Naive thymus-derived CD4-positive, alpha-beta T cell (primary cell): ENCODE results near the gene ITGB3BP. TPM values are rescaled to one million over a fixed set of nuclear protein-coding genes. Genes with fewer than 3 reads are reported as not detected.

ENCODE experiments used
- ATAC-seq: fragments of 150-1000 bp; cut with Tn5 transposase; 2 replicates; pipeline ENCODE4 v1.10.0; 2021; ENCODE audit warnings: mild to moderate bottlenecking, moderate library complexity
- CTCF ChIA-PET: fragments of 350-600 bp; sonication (Branson Sonifier 250); formaldehyde crosslinking; loops from one replicate; lab custom pipeline; 2021; ENCODE audit warnings: antibody characterized with exemption; lab: Charles Lee
- POLR2A ChIA-PET: fragments of 350-600 bp; sonication (Branson Sonifier 250); formaldehyde crosslinking; loops from one replicate; lab custom pipeline; 2021; ENCODE audit warnings: antibody characterized with exemption, inconsistent platforms; lab: Charles Lee
- DNase-seq, 9 donors: peaks; one replicate each; pipeline versions ENCODE4 v3.0.0 to v3.0.0-alpha.2; 2020 to 2022; ENCODE audit warnings: mixed read lengths in 1 of 9
- H3K27ac ChIP-seq: one replicate; pipeline ENCODE4 v1.7.0; 2013; ENCODE audit warnings: mild to moderate bottlenecking, low read depth, low read length, moderate library complexity
- H3K27me3 ChIP-seq, 2 donors: one replicate each; pipeline ENCODE4 v1.7.0; 2013; ENCODE audit warnings: low read length in 2 of 2, mild to moderate bottlenecking in 2 of 2, moderate library complexity in 2 of 2; ENCODE audit not compliant: control insufficient read depth in 2 of 2, insufficient read depth in 2 of 2
- H3K36me3 ChIP-seq, 3 experiments: 1 replicate in 2 of 3; 2 replicates in 1 of 3; pipeline ENCODE4 v1.7.0; 2013; ENCODE audit warnings: low read length in 3 of 3, mild to moderate bottlenecking in 3 of 3, moderate library complexity in 1 of 3; ENCODE audit not compliant: insufficient read depth in 3 of 3, control insufficient read depth in 2 of 3
- H3K4me1 ChIP-seq, 2 donors: one replicate each; pipeline ENCODE4 v1.7.0; 2013; ENCODE audit warnings: low read length in 2 of 2, mild to moderate bottlenecking in 2 of 2, moderate library complexity in 1 of 2; ENCODE audit not compliant: control insufficient read depth in 2 of 2, insufficient read depth in 2 of 2
- H3K4me3 ChIP-seq: 2 replicates; pipeline ENCODE4 v1.7.0; 2013; ENCODE audit warnings: mild to moderate bottlenecking, low read length
- H3K9me3 ChIP-seq, 3 experiments: 1 replicate in 2 of 3; 2 replicates in 1 of 3; pipeline ENCODE4 v1.7.0; 2013; ENCODE audit warnings: low read length in 3 of 3; ENCODE audit not compliant: control insufficient read depth in 2 of 3
- H3K27ac Mint-ChIP-seq, 9 donors: one replicate each; pipeline ENCODE4 v1.8.0; 2020 to 2022; ENCODE audit warnings: mixed read lengths in 9 of 9, mild to moderate bottlenecking in 8 of 9, moderate library complexity in 5 of 9, inconsistent platforms in 2 of 9
- H3K27me3 Mint-ChIP-seq, 5 donors: one replicate each; pipeline ENCODE4 v1.8.0; 2021 to 2022; ENCODE audit warnings: mixed read lengths in 5 of 5, mild to moderate bottlenecking in 1 of 5
- H3K36me3 Mint-ChIP-seq, 5 donors: one replicate each; pipeline ENCODE4 v1.8.0; 2020 to 2022; ENCODE audit warnings: mixed read lengths in 5 of 5, mild to moderate bottlenecking in 3 of 5, inconsistent platforms in 1 of 5
- H3K4me1 Mint-ChIP-seq, 7 donors: one replicate each; pipeline ENCODE4 v1.8.0; 2020 to 2022; ENCODE audit warnings: mixed read lengths in 7 of 7, mild to moderate bottlenecking in 3 of 7, inconsistent platforms in 1 of 7
- H3K4me3 Mint-ChIP-seq, 10 donors: one replicate each; pipeline ENCODE4 v1.8.0; 2020 to 2022; ENCODE audit warnings: mild to moderate bottlenecking in 10 of 10, mixed read lengths in 10 of 10, moderate library complexity in 6 of 10, inconsistent platforms in 2 of 10
- H3K9me3 Mint-ChIP-seq, 11 donors: one replicate each; pipeline ENCODE4 v1.8.0; 2020 to 2022; ENCODE audit warnings: mixed read lengths in 11 of 11, mild to moderate bottlenecking in 4 of 11, inconsistent platforms in 1 of 11, moderate library complexity in 1 of 11
- intact Hi-C, 2 donors: fragments of 100-400 bp; cut with micrococcal nuclease; formaldehyde crosslinking; loops; one replicate each; pipeline ENCODE4 v1.15.1; 2023
- polyA plus RNA-seq, 2 donors: library from polyadenylated mRNA; unstranded; fragments of 300-500 nt; fragmentation: Illumina TruSeq; gene quantifications; one replicate each; pipeline ENCODE4 v1.2.3, GENCODE V29; 2021
- total RNA-seq, 6 experiments: library from RNA in 5 of 6; stranded (reverse) in 5 of 6; gene quantifications; 1 replicate in 5 of 6; 2 replicates in 1 of 6; pipeline ENCODE4 v1.2.3 and lab custom pipeline; 2021 to 2026

ITGB3BP gene
- total and polyA plus RNA-seq, 7 experiments from 2014 or later: 16.5 to 52.6 (median 24.6) TPM

DNA sequence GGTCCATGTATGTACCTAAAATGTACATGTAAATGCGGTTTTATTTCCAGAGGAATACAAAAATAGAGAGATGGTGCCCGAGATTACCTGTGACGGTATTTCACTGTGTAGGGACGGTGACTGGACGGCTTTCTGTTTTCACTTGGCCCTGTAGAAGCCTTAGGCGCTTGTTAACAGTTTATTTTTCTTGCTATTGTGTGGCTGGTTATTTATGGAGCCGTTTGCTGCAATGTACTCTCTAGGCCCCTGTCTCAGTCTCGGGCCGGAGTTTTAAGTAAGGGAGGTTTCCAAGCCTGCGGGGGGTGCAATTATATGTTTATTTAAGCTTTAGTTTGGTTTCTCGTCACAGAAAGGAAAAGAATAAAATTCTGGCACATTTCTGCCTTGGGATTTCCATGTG, 713 bp upstream of the ITGB3BP start:
- Histone ChIP-seq H3K36me3 (no peaks in the 10 kb centered on the region), H3K4me1 (peaks cover 7 to 13% of the 10 kb centered on the region in 2 donors), H3K9me3 (no peaks in the 10 kb centered on the region), H3K27me3 (no peaks in the 10 kb centered on the region), H3K27ac (peak overlapping the region; percentile 78), H3K4me3 (peak overlapping the region; percentile 83)
- ATAC-seq (peak; percentile 34), DNase-seq (no peak)
- peaks cover 12 to 47% (median 36%) of the 10 kb centered on the region in 7 donors for H3K4me1 Mint-ChIP-seq
- intact Hi-C loops: loop anchor here (1.0 to 10.0 kb wide), 13 partner anchors 70 to 1899 kb away; partner anchors contain the start of genes ALG6 (in 2 of the 2), PGM1 (in 2 of the 2), ATG4C (in 1 of the 2) and FOXD3 (in 1 of the 2)
- CTCF ChIA-PET: interaction anchor here (0.6 kb wide), 1 partner anchor 941 kb away, joined by 3 read pairs; no protein-coding TSS in a partner anchor
- H3K36me3 Mint-ChIP-seq: peaks cover 0 to 6% (median 0%) of the 10 kb centered on the region in 5 donors
- H3K9me3 Mint-ChIP-seq: no peaks in the 10 kb centered on the region
- POLR2A ChIA-PET: interaction anchor here (0.7 to 1.9 kb wide), 2 partner anchors 16 to 1088 kb away, joined by 3 to 4 read pairs; no protein-coding TSS in a partner anchor
- peaks cover 0 to 2% (median 0%) of the 10 kb centered on the region in 5 donors for H3K27me3 Mint-ChIP-seq
- peak overlapping the region; percentile 93 to 99 (median 97) for H3K27ac Mint-ChIP-seq
- peak overlapping the region; percentile 82 to 100 (median 98) for H3K4me3 Mint-ChIP-seq

- Histone ChIP-seq H3K27me3 (no peaks in the 10 kb centered on the region), H3K4me3 (no peak overlapping the region), H3K36me3 (no peaks in the 10 kb centered on the region), H3K27ac (no peak overlapping the region), H3K9me3 (no peaks in the 10 kb centered on the region), H3K4me1 (no peaks in the 10 kb centered on the region)
- Mint-ChIP-seq H3K27ac (no peak overlapping the region), H3K36me3 (peaks cover 0 to 10% (median 5%) of the 10 kb centered on the region in 5 donors), H3K27me3 (no peaks in the 10 kb centered on the region), H3K4me3 (no peak overlapping the region), H3K9me3 (no peaks in the 10 kb centered on the region), H3K4me1 (peaks cover 6 to 11% (median 8%) of the 10 kb centered on the region in 7 donors)
- DNase-seq (no peak), ATAC-seq (no peak)
- intact Hi-C loops: no loop called here
- ChIA-PET CTCF (interaction anchor here (0.6 kb wide), 2 partner anchors 75 to 100 kb away, joined by 3 read pairs; no protein-coding TSS in a partner anchor), POLR2A (no interaction called here)
These were observed 6.4 kb downstream of the ITGB3BP start for GRCh38 chr1:63516629-63517028.

- ChIA-PET CTCF (no interaction called here), POLR2A (interaction anchor here (0.9 kb wide), 1 partner anchor 8 kb away, joined by 3 read pairs; no protein-coding TSS in a partner anchor)
- H3K27ac Mint-ChIP-seq: no peak overlapping the region
- no peaks in the 10 kb centered on the region for H3K4me1 ChIP-seq
- no peak overlapping the region for H3K4me3 ChIP-seq
- H3K27ac ChIP-seq: no peak overlapping the region
- H3K4me1 Mint-ChIP-seq: peaks cover 0 to 4% (median 0%) of the 10 kb centered on the region in 7 donors
- H3K9me3 ChIP-seq: no peaks in the 10 kb centered on the region
- DNase-seq (no peak), ATAC-seq (no peak)
- H3K36me3 Mint-ChIP-seq: peaks cover 0 to 19% (median 5%) of the 10 kb centered on the region in 5 donors
- intact Hi-C loops: no loop called here
- no peaks in the 10 kb centered on the region for H3K27me3 ChIP-seq
- H3K36me3 ChIP-seq: no peaks in the 10 kb centered on the region
- no peaks in the 10 kb centered on the region for H3K27me3 Mint-ChIP-seq
- no peaks in the 10 kb centered on the region for H3K9me3 Mint-ChIP-seq
- no peak overlapping the region for H3K4me3 Mint-ChIP-seq
These were observed 10.4 kb downstream of the ITGB3BP start for GRCh38 chr1:63512584-63512983.

- ATAC-seq (no peak), DNase-seq (no peak)
- POLR2A ChIA-PET: no interaction called here
- Mint-ChIP-seq H3K36me3 (peaks cover 12 to 29% (median 19%) of the 10 kb centered on the region in 5 donors), H3K4me1 (peaks cover 0 to 4% (median 0%) of the 10 kb centered on the region in 7 donors), H3K4me3 (no peak overlapping the region), H3K27me3 (no peaks in the 10 kb centered on the region), H3K9me3 (peaks cover 0 to 2% (median 0%) of the 10 kb centered on the region in 11 donors), H3K27ac (no peak overlapping the region)
- Histone ChIP-seq H3K4me3 (no peak overlapping the region), H3K36me3 (no peaks in the 10 kb centered on the region), H3K9me3 (no peaks in the 10 kb centered on the region), H3K27me3 (no peaks in the 10 kb centered on the region), H3K27ac (no peak overlapping the region), H3K4me1 (no peaks in the 10 kb centered on the region)
- CTCF ChIA-PET: no interaction called here
- intact Hi-C loops: no loop called here
These were observed 13.3 kb downstream of the ITGB3BP start for GRCh38 chr1:63509718-63510117.

DNA sequence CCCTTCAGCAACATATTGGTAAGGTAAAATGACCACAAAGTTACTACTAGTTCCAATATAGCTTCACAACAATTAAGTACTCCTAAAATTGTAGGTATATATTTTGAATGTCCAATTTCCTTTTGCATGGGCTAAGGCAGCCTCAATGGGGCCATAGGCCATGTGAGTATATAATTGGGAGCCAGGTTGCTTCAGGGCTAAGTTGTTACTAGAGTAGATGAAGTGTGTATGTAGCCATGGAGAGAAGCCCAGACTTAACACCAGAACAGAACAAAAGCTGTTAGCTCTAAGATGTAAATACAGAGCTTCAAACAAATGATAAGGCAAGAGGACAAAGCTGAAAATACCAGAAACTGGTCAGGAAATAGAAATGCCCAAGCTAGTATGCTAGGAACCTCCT, 16.2 kb downstream of the ITGB3BP start:
- DNase-seq (no peak), ATAC-seq (no peak)
- peaks cover 0 to 5% (median 0%) of the 10 kb centered on the region in 11 donors for H3K9me3 Mint-ChIP-seq
- Histone ChIP-seq H3K36me3 (no peaks in the 10 kb centered on the region), H3K27me3 (no peaks in the 10 kb centered on the region), H3K27ac (no peak overlapping the region), H3K4me3 (no peak overlapping the region), H3K4me1 (no peaks in the 10 kb centered on the region), H3K9me3 (no peaks in the 10 kb centered on the region)
- no peak overlapping the region for H3K27ac Mint-ChIP-seq
- peaks cover 12 to 36% (median 21%) of the 10 kb centered on the region in 5 donors for H3K36me3 Mint-ChIP-seq
- H3K4me1 Mint-ChIP-seq: peaks cover 0 to 6% (median 0%) of the 10 kb centered on the region in 7 donors
- ChIA-PET CTCF (no interaction called here), POLR2A (interaction anchor here (1.0 kb wide), 1 partner anchor 11 kb away, joined by 3 read pairs; no protein-coding TSS in a partner anchor)
- H3K4me3 Mint-ChIP-seq: no peak overlapping the region
- H3K27me3 Mint-ChIP-seq: no peaks in the 10 kb centered on the region
- intact Hi-C loops: no loop called here

- intact Hi-C loops: no loop called here
- peak overlapping the region in 1 of 9 donors; percentile 0 for H3K27ac Mint-ChIP-seq
- ChIA-PET CTCF (interaction anchor here (0.7 kb wide), 1 partner anchor 115 kb away, joined by 5 read pairs; no protein-coding TSS in a partner anchor), POLR2A (no interaction called here)
- Histone ChIP-seq H3K36me3 (no peaks in the 10 kb centered on the region), H3K4me3 (no peak overlapping the region), H3K4me1 (no peaks in the 10 kb centered on the region), H3K9me3 (no peaks in the 10 kb centered on the region), H3K27ac (no peak overlapping the region), H3K27me3 (no peaks in the 10 kb centered on the region)
- DNase-seq (no peak), ATAC-seq (no peak)
- H3K9me3 Mint-ChIP-seq: peaks cover 0 to 5% (median 0%) of the 10 kb centered on the region in 11 donors
- H3K36me3 Mint-ChIP-seq: peaks cover 6 to 45% (median 36%) of the 10 kb centered on the region in 5 donors
- no peaks in the 10 kb centered on the region for H3K27me3 Mint-ChIP-seq
- H3K4me3 Mint-ChIP-seq: no peak overlapping the region
- peaks cover 0 to 13% (median 2%) of the 10 kb centered on the region in 7 donors for H3K4me1 Mint-ChIP-seq
These were observed 21.8 kb downstream of the ITGB3BP start for GRCh38 chr1:63501256-63501655.
